RKO (cell line): ENCODE data around the gene CDK13.
"Not testable (repeated sequence)": the region's sequence is repeated elsewhere in the genome, so short reads cannot be mapped to it uniquely, and the experiment has no call there.

Source experiments
- DNase-seq: peaks from one replicate; pipeline ENCODE4 v3.0.0-alpha.2; 2016; ENCODE audit warnings: low spot score

The CDK13 gene

DNA sequence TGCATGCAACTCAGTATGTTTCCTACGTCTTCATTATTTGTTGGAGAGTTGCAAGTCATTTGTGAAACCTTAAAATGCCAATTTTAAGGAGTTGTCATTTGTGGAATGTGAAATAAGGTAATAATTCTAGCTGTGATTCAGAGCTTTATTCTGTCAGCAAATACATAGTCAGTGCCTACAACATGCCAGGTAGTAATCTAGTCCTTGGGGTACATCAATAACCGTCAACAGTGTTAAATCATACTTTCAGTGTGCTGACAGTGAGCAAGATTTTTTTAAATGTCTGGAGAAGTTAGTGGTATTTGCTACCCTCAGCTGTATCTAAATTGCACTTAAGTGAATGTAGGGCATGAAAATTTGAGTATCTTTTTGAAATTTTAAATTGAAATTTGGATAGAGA is 147.7 kb downstream of the CDK13 start:
- no peak for DNase-seq

DNA sequence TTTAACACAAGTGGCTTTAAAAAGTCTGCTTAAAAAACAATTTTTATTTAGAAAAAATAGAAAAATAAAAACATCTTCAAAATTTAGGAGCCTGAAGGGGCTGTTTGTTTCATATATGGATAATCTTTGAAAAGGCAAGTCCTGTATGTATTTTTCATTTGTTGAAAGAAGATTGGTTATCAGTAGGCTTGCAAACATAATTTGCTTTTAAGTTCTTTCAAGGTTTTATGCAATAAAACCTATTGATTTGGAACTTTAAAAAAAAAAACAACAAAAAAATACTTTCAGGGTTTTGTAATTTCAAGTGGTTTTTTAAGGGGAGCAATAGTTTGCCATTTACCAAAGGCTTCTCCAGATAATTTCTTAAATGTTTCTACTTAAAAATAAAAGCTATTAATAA is 148.8 kb downstream of the CDK13 start:
- no peak for DNase-seq

DNA sequence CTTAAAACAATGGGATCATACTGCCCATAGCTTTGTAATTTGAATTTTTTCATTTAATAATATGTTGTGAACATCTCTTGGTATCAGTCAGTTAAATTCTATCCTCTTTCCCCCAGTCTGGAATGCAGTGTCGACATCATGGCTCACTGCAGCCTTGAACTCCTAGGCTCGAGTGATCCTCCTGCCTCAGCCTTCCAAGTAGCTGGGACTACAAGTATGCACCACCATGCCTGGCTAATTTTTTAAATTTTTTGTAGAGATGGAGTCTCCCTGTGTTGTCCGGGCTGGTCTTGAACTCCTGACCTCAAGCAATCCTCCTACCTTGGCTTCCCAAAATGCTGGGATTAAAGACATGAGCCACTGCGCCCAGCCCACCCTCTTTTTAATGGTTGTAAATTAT is 149.8 kb downstream of the CDK13 start:
- no peak for DNase-seq

DNA sequence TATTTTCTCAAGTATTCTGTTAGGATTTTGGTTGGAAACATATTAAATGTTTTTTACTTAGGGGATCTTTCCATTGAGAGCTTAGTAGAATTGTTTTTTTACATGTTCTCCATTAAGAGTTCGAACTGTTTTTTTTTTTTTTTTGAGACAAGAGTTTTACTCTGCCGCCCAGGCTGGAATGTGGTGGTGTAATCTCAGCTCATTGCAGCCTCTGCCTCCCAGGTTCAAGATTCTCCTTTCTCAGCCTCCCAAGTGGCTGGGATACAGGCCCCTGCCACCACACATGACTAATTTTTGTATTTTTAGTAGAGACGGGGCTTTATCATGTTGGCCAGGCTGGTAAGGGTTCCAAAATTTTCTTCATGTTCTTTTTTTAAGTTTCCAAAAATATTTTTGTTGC is 151.1 kb downstream of the CDK13 start:
- DNase-seq: no peak

DNA sequence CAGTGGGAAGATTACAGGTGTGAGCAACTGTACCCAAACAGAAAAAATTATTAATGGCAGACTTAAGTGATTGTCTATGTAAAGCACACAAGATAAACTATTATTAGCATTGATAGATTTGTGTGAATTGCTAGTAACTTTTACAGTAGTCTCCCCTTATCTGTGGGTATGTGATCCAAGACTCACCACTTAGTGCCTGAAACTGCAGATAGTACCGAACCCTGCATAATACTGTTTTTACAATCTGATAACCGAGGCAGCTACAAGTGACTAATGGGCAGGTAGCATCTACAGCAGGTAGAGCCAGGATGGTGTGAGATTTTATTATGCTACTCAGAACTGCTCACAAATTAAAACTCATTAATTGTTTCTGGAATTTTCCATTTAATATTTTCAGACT is 152.8 kb downstream of the CDK13 start:
- DNase-seq: no peak

DNA sequence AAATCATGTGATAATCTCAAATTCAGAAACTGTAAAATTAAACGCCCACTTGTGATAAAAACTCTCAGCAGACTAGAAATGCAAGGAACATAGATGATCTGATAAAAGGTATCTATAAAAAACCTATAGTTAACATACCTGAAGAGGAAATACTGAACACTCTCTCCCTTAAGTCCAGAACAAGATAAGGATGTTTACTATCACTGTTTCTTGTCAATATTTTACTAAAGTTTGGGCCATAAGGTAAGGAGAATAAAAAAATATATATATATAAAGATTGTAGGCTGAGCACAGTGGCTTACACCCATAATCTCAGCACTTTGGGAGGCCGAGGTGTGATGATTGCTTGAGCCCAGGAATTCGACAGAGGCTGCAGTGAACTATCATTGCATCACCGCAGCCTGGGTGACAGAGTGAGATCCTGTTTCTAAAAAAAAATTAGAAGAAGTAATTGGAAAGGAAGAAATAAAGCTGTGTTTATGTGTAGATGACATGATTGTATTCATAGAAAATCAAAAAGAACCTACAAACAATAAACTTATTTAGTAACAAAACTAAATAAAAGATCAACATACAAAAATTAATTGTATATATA is 155.9 kb downstream of the CDK13 start:
- DNase-seq: no peak

DNA sequence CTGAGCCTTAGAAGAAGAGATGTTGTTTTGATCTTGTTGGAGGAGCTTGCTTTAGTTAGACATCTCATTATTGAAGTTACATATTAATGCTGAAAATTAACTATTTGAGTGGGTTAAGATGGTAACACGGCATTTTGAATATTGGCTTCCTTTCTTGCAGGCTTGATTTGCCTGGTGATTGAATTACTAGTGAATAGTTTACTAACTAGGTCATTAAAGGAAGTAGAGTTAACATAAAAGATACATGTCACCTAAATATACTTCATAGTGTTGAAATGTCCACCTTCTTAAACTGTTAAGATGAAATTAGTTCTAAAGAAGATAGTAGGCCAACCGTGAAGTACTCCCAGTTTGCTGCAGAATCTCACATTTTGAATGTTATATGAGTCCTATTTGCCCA is 165.9 kb downstream of the CDK13 start:
- DNase-seq: no peak

DNA sequence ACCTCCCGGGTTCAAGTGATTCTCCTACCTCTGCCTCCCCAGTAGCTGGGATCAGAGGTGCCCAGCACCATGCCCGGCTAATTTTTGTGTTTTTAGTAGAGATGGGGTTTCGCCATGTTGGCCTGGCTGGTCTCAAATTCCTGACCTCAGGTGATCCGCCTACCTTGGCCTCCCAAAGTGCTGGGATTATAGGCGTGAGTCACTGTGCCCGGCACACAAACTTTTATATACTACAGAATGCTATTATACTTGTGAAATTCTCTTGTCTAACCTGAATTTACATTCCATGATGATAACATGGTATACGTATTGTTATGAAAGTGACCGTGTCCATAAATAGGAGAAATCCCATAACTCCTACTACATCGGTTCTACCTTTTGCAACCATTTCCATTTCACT is 167.1 kb downstream of the CDK13 start:
- DNase-seq: not testable (repeated sequence)

DNA sequence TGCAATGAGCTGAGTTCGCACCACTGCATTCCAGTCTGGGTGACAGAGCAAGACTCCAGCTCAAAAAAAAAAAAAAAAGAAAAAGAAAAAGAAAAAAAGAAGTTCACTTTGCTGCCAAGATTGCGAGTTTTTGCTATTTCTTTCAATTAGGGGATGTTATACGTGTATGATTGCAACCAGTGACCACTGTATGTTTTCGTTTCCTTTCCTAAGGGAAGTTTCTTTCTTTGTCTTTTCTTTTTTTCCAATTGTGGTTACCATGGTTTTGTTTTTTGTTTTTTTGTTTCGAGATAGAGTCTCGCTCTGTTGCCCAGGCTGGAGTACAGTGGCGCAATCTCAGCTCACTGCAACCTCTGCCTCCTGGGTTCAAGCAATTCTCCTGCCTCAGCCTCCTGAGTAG is 168.1 kb downstream of the CDK13 start:
- not testable (repeated sequence) for DNase-seq

DNA sequence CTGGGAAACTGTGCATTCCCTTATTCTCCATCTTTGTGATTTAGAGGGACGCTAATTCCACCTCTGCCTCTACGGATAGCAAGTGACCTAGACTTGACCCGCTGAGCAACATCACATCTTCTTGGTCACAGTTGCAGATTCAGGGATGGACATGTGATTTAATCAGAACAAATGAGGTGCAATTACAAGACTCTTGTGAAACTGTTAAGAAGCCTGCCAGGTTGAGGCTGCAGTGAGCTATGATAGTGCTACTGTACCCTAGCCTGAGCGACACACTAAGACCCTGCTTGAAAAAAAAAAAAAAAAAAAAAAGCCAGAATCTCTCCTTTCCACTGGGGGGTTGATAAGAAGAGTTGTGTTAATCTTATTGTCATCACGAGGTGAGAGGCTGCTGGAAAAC is 170.0 kb downstream of the CDK13 start:
- no peak for DNase-seq

DNA sequence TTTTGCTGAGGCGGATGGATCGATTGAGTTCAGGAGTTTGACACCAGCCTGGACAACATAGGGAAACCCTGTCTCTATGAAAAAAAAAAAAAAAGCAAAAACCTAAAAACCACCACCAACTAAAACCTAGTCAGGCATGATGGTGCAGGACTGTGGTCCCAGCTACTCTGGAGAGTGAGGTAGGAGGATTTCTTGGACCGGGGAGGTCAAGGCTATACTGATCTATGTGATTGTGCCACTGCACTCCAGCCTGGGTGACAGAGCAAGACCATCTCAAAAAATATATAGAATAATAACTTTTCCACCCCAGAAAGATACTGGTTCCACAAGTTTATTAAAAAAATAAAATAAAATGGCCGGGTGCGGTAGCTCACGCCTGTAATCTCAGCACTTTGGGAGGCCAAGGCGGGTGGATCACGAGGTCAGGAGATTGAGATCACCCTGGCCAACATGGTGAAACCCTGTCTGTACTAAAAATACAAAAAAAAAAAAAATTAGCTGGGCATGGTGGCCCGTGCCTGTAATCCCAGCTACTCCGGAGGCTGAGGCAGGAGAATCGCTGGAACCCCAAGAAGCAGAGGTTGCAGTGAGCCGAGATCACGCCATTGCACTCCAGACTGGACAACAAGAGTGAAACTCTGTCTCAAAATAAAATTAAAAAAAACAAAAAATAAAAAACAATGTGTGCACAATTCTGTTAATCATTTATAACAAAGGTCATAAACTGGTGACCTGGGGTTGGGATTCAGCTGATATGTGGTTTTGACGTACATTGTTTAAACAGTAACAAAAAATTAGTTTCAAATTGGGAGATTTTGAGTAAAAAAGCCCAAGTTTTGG is 172.3 kb downstream of the CDK13 start:
- not testable (repeated sequence) for DNase-seq

DNA sequence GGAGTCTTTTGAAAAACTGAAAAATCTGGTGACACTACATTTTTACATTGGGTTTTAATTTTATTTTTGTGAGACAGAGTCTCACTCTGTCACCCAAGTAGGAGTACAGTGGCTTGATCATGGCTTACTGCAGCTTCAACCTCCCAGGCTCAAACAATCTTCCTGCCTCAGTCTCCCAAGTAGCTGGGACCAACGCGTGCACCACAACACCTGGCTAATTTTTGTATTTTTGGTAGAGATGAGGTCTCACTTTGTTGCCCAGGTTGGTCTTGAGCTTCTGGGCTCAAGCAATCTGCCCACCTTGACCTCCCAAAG is 172.8 kb downstream of the CDK13 start:
- no peak for DNase-seq

DNA sequence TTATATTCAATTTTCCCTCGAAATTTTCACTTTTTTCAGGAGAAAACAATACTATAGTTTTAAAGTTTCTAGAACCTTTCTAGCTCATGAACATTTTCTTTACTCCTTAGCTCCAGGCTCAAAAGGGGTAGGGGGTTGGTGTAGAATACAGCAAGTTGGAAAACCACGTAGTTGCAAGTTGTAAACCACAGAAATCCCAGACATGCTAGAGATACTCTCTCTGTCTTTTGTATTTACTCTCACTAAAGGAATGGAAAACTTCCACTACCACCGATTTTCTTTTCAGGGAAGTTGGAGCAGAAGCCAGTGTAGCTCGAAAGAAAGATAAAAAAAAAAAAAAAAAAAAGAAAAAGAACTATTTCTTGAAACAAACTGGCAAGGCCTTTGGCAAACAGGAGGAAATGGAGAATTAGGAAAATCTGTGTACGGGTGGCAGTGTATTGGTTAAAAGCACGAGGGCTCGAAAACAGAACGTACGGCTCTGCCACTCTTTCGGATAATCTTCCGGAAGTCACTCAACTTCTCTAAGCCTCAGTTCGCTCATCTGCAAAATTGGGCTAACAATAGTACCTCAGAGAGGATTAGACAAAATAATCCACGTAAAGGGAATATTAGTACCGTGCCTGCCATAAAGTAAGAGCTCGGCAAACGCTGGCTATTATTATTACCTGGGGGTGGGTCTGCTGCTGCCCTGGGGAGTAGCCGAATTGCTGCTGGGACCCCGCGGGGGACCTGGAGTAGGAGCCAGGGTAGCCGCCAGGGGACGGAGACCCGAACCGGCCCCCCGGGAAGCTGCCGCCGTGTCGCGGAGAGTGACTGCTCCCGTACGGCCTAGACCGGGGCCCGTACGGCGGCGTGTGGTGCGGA is 183.7 kb downstream of the CDK13 start:
- DNase-seq: peak; percentile 14

DNA sequence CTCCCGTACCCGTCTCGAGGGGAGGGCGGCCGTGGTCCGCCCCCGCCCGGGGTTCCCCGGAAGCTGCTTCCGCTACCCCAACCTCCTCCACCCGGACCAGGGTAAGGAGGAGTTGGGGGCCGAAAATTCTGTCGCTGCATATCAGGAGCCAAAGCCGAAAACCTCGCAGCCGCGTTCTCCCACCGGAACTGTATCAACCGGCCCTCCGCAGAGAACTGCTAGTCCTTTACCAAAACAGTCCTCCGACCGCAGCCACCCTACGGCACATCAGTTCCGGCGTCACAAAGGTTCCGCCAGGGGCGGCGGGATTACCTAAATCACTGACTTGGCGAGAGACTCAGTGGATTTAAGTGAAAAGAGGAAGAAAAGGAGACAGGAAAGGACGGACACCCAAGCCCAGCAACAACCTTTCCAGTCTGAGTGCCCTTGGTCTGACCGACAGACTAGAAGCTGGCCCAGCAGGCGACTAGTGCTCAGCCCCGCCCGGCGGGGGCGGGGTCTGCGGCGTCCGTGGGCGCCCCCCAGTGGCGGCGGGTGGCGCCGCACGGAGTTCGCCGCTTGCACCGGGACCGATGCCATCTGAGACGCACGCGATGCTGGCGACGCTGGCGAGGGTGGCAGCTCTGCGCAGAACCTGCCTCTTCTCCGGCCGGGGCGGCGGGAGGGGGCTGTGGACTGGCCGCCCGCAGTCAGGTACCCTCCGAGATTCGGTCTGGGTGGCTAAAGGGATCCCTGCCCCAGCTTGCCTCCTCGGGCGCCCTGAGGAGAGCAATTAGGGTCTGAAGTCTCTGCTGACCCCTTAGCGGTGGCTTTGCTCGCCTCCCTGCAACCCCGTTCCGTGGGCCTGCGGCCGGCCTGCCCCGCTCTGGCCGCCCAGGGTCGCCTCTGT is 184.6 kb downstream of the CDK13 start, which contains the start of the genes MPLKIP and SUGCT:
Gene MPLKIP (minus strand): TSS at position 195 of the 889 bp plus-strand sequence. CDS start 55 bp downstream, at position 140.
Gene SUGCT (plus strand): TSS at position 578 of the 889 bp plus-strand sequence.
- DNase-seq: peak; percentile 65

DNA sequence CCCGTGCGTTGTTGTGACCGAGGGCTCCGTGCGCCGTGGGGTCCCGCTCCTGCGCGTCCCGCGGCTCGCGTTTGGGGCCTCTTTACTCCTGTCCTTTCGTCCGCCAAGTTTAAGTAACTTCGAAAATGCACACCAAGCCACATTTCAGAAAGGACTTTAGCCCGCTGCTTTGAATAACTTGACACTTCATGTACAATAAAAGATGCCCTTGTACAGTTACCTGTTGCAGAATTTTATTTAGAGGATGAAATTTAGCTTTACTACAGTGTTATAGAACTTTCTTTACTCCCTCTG is 185.2 kb downstream of the CDK13 start:
- DNase-seq: no peak

DNA sequence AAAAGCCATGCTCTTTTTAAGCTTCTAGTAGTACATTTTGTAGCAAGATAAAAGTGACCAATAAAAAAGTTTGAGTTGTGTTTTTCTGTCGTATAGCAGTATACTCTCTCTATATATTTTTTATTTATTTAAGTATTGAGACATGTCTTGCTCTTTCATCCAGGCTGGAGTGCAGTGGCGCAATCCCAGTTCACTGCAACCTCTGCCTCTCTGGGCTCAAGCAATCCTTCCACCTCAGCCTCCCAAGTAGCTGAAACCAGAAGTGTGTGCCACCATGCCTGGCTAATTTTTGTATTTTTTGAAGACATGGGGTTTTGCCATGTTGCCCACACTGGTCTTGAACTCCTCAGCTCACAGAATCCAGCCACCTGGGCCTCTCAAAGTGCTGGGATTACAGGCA is 187.5 kb downstream of the CDK13 start:
- DNase-seq: no peak

DNA sequence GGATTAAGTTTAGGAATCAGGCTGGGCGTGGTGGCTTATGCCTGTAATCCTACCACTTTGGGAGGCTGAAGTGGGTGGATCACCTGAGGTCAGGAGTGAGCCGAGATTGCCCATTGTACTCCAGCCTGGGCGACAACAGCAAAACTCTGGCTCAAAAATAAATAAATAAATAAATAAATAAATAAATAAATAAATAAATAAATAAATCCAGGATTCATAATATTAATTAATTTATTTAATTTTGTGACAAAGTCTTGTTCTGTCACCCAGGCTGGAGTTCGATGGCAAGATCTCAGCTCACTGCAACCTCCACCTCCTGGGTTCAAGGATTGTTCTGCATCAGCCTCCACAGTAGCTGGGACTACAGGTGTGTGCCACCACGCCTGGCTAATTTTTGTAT is 188.9 kb downstream of the CDK13 start:
- DNase-seq: no peak

DNA sequence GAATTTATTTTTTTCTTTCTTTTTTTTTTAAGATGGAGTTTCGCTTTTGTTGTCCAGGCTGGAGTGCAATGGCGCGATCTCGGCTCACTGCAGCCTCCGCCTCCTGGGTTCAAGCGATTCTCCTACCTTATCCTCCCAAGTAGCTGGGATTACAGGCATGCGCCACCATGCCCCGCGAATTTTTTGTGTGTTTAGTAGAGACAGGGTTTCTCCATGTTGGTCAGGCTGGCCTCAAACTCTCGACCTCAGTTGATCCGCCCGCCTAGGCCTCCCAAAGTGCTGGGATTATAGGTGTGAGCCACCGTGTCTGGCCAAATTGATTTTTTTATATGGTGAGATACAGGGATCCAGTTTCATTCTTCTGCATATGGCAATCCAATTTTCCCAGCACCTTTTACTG is 189.8 kb downstream of the CDK13 start:
- DNase-seq: not testable (repeated sequence)

DNA sequence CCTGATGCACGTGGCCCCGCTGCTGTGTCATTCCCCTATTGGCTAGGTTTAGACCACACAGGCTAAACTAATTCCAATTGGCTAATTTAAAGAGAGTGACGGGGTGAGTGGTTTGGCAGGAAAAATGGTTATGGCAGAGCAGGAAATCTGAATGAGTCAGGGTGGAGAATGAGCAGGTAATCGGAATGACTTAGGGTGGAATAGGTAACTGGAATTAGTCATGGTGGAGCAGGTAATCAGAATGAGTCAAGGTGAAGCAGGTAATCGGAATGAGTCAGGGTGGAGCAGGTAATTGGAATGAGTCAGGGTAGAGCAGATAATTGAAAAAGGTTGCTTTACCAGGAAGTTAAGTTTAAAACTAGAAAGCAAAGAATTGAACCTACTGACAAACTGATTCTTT is 191.9 kb downstream of the CDK13 start:
- DNase-seq: not testable (repeated sequence)

DNA sequence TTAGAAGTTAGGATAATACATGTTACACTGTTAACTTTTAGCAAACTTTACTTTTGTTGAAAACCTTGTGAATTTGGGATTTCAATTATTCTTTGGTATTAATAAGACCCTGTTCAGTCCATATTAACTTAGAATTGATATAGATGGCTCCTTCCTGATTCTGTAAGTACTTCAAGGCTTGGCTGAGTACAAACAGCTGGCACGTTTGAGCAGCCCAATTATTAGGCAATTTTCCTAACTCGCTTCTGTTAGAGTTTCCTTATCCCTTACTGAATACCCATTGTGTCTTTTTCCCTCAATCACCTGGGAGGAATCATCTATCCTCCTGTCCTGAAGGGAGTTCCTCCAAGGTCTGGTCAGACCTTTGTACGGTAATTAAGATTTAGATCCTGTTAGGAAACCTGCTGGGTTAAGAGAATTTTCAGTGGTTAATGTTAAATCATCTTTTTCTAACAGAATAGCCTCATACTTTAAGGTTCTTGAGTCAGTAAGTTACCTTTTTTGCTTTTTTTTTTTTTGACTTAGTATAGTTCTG is 195.6 kb downstream of the CDK13 start:
- not testable (repeated sequence) for DNase-seq

DNA sequence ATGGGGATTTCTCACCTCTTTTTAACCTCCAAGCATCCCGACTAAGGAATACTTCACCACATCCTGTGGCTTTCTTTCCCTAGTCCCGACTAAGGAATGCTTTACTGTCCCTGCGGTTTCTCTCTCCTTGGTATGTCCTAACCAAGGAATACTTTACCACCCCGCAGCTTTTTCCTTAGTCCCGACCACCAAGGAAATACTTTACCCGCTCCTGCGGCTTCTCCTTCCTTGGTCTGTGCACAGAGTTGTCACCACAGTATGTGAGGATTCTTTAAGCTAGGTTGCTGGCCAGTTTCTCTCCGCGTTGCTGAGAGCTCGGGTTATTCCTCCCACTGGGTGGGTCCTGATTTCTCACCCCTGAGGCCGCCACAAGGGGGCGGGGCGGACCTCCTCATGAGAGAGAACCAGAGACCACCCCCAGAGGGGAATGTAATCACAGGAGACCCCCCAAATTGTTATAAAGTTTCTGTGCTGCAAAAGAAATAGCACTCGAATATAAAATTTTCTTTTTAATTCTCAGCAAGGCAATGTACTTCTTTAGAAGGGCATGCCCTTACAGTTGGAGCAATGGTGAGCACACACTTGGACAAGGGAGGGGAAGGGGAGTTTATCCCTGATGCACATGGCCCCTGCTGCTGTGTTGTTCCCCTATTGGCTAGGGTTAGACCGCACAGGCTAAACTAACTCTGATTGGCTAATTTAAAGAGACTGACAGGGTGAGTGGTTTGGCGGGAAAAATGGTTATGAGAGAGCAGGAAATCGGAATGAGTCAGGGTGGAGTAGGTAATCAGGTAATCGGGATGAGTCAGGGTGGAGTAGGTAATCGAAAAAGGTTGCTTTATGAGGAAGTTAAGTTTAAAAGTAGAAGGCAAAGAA is 197.6 kb downstream of the CDK13 start:
- DNase-seq: no peak
